Activated CD4-positive, alpha-beta T cell treated with anti-CD3 and anti-CD28 coated beads, Interleukin-2, Interleukin-6, amounts not matched to agents 100 ng/mL and 50 ng/mL, durations not matched to agents 16 hours and 8 hours (primary cell): Measurements from ENCODE around the gene DCUN1D3.
"Not testable (repeated sequence)": the region's sequence is repeated elsewhere in the genome, so short reads cannot be mapped to it uniquely, and the experiment has no call there.

Source experiments
- DNase-seq: peaks from one replicate; pipeline ENCODE4 v3.0.0-alpha.2; 2020

Gene DCUN1D3

GRCh38 chr16:20860995-20861394 is 39.2 kb downstream of the DCUN1D3 start:
- not testable (repeated sequence) for DNase-seq

- DNase-seq, result no peak
Measured at GRCh38 chr16:20860361-20860760, 39.8 kb downstream of the DCUN1D3 start.

GRCh38 chr16:20859699-20860098 is 40.5 kb downstream of the DCUN1D3 start:
- DNase-seq, result no peak

GRCh38 chr16:20859229-20859628 is 40.9 kb downstream of the DCUN1D3 start:
- DNase-seq, result no peak

- no peak for DNase-seq
Measured at GRCh38 chr16:20857281-20857680, 42.9 kb downstream of the DCUN1D3 start.

- DNase-seq, result no peak
Measured at GRCh38 chr16:20854963-20855362, 45.2 kb downstream of the DCUN1D3 start.

- no peak for DNase-seq
Measured at GRCh38 chr16:20853981-20854620, 46.1 kb downstream of the DCUN1D3 start.

GRCh38 chr16:20853143-20853542 is 47.0 kb downstream of the DCUN1D3 start:
- no peak for DNase-seq

GRCh38 chr16:20851601-20852000 is 48.6 kb downstream of the DCUN1D3 start:
- no peak for DNase-seq

- DNase-seq, result no peak
Measured at GRCh38 chr16:20850981-20851380, 49.2 kb downstream of the DCUN1D3 start.

- peak; percentile 71 for DNase-seq
Measured at GRCh38 chr16:20849589-20850390, 50.4 kb downstream of the DCUN1D3 start.

- no peak for DNase-seq
Measured at GRCh38 chr16:20847550-20847949, 52.6 kb downstream of the DCUN1D3 start.

- DNase-seq, result no peak
Measured at GRCh38 chr16:20846551-20846950, 53.6 kb downstream of the DCUN1D3 start.

- DNase-seq, result no peak
Measured at GRCh38 chr16:20846030-20846429, 54.1 kb downstream of the DCUN1D3 start.

- DNase-seq, result no peak
Measured at GRCh38 chr16:20844588-20844987, 55.6 kb downstream of the DCUN1D3 start.

- DNase-seq, result no peak
Measured at GRCh38 chr16:20844054-20844453, 56.1 kb downstream of the DCUN1D3 start.

GRCh38 chr16:20839504-20839903 is 60.7 kb downstream of the DCUN1D3 start:
- no peak for DNase-seq

GRCh38 chr16:20838240-20838639 is 61.9 kb downstream of the DCUN1D3 start:
- DNase-seq, result no peak

GRCh38 chr16:20833086-20833485 is 67.1 kb downstream of the DCUN1D3 start:
- no peak for DNase-seq

- no peak for DNase-seq
Measured at GRCh38 chr16:20830372-20830771, 69.8 kb downstream of the DCUN1D3 start.

GRCh38 chr16:20829536-20829935 is 70.6 kb downstream of the DCUN1D3 start:
- DNase-seq, result no peak

GRCh38 chr16:20826039-20826566 is 74.1 kb downstream of the DCUN1D3 start:
- no peak for DNase-seq

- DNase-seq, result no peak
Measured at GRCh38 chr16:20822521-20823325, 77.4 kb downstream of the DCUN1D3 start.
